Endothelial cell of umbilical vein (primary cell): ENCODE results near the gene ORC1.

ENCODE experiments used
- EZH2 ChIP-seq: IDR thresholded peaks from 2 replicates; pipeline ENCODE4 v1.6.1; 2012; ENCODE audit warnings: borderline replicate concordance, low read depth, mild to moderate bottlenecking, moderate library complexity, low read length, inconsistent platforms; ENCODE audit not compliant: severe bottlenecking
- MYC ChIP-seq: IDR thresholded peaks from one replicate; pipeline ENCODE4 v1.6.1; 2011; ENCODE audit warnings: mild to moderate bottlenecking, low read depth, low read length
- POLR2AphosphoS5 ChIP-seq: IDR thresholded peaks from 2 replicates; pipeline ENCODE4 v1.6.1; 2012; ENCODE audit warnings: low read depth, mild to moderate bottlenecking, control low read depth, low read length, moderate library complexity; ENCODE audit not compliant: insufficient read depth
- TF ChIP-seq, protein P1 (sequence below): IDR thresholded peaks from 2 replicates; pipeline ENCODE4 v1.6.1; 2011; ENCODE audit not compliant: insufficient read depth, insufficient read length
- TF ChIP-seq, protein P2 (sequence below), 2 donors: IDR thresholded peaks; 1 replicate in 1 of 2; 2 replicates in 1 of 2; pipeline ENCODE4 v1.5.1; 2011; ENCODE audit warnings: low read length in 2 of 2, mild to moderate bottlenecking in 2 of 2, moderate library complexity in 2 of 2, control low read depth in 1 of 2, inconsistent platforms in 1 of 2, low read depth in 1 of 2; ENCODE audit not compliant: insufficient read depth in 1 of 2; ENCODE audit errors: extremely low read depth in 1 of 2

GRCh38 chr1:52400131-52400530, 4.1 kb downstream of the ORC1 start:
- TF ChIP-seq, protein P1, sequence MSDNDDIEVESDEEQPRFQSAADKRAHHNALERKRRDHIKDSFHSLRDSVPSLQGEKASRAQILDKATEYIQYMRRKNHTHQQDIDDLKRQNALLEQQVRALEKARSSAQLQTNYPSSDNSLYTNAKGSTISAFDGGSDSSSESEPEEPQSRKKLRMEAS = no peak
- TF ChIP-seq EZH2 = no peak
- TF ChIP-seq POLR2AphosphoS5 = no peak
- TF ChIP-seq MYC = no peak
- TF ChIP-seq, protein P2, sequence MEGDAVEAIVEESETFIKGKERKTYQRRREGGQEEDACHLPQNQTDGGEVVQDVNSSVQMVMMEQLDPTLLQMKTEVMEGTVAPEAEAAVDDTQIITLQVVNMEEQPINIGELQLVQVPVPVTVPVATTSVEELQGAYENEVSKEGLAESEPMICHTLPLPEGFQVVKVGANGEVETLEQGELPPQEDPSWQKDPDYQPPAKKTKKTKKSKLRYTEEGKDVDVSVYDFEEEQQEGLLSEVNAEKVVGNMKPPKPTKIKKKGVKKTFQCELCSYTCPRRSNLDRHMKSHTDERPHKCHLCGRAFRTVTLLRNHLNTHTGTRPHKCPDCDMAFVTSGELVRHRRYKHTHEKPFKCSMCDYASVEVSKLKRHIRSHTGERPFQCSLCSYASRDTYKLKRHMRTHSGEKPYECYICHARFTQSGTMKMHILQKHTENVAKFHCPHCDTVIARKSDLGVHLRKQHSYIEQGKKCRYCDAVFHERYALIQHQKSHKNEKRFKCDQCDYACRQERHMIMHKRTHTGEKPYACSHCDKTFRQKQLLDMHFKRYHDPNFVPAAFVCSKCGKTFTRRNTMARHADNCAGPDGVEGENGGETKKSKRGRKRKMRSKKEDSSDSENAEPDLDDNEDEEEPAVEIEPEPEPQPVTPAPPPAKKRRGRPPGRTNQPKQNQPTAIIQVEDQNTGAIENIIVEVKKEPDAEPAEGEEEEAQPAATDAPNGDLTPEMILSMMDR (IDR thresholded peaks at IDR 0.05; ENCODE audit: extremely low read depth in 1 of 2, insufficient read depth in 1 of 2, low read depth in 1 of 2, low read length in 2 of 2) = no peak
